VCaP (cell line): ENCODE measurements around the gene SLU7.

Source experiments
- H3K27ac ChIP-seq: fragments of 450-650 bp; 2 replicates; pipeline ENCODE4 v1.5.1; 2017
- CTCF ChIP-seq: fragments of 450-650 bp; conservative IDR thresholded peaks from 2 replicates; pipeline ENCODE4 v1.5.1; 2017; ENCODE audit warnings: mild to moderate bottlenecking, moderate library complexity

The SLU7 gene

GRCh38 chr5:160399402-160400353 is 19.2 kb downstream of the SLU7 start, which contains the start of gene FAM200C:
FAM200C (minus strand) TSS chr5:160400054; CDS start chr5:160395490, 4,564 bp downstream.
- peak within 1 kb of the TSS; percentile 86 for H3K27ac ChIP-seq
- TF ChIP-seq CTCF: no peak

GRCh38 chr5:160398806-160399205 is 20.1 kb downstream of the SLU7 start:
- TF ChIP-seq CTCF: no peak
- peak overlapping the region; percentile 86 for H3K27ac ChIP-seq

GRCh38 chr5:160397492-160397891 is 21.4 kb downstream of the SLU7 start:
- no peak for TF ChIP-seq CTCF
- H3K27ac ChIP-seq: no peak overlapping the region

GRCh38 chr5:160395111-160395510 is 23.8 kb downstream of the SLU7 start:
- no peak for TF ChIP-seq CTCF
- H3K27ac ChIP-seq: no peak overlapping the region

GRCh38 chr5:160390787-160391696 is 27.8 kb downstream of the SLU7 start:
- no peak overlapping the region for H3K27ac ChIP-seq
- peak; percentile 69 for TF ChIP-seq CTCF

GRCh38 chr5:160387445-160387844 is 31.4 kb downstream of the SLU7 start:
- no peak for TF ChIP-seq CTCF
- no peak overlapping the region for H3K27ac ChIP-seq

- TF ChIP-seq CTCF: no peak
- no peak overlapping the region for H3K27ac ChIP-seq
Observed at GRCh38 chr5:160385496-160385895, 33.4 kb downstream of the SLU7 start.
